ENCODE results near the gene FBRSL1. TPM values are rescaled to one million over a fixed set of nuclear protein-coding genes. Genes with fewer than 3 reads are reported as not detected.
"Not testable (repeated sequence)": the region's sequence is repeated elsewhere in the genome, so short reads cannot be mapped to it uniquely, and the experiment has no call there.

FBRSL1 gene
- total RNA-seq, 3 donors from 2014 or later = 3.5 to 9.8 (median 7.2) TPM

DNA sequence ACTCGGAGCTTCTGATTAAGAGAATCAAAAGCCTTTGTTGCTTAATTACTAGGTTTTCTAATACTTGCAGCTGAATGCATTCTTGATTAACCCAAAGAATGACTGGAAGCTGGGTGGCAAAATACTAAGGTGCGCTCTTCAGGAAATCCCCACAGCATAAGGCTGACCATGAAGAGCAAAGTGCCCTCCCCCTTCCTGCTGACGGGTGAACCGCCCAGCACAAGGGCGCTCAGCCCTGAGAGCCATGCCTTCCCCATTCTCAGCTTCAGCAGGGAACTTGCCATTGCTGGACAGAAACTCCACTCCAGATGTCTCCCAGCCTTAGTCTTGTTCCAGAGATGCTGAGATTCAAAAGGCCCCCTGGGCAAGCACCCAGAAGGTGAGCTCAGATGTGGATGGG lies 27.2 kb upstream of the FBRSL1 start:
- Histone ChIP-seq H3K4me3 (no peak overlapping the region), H3K27me3 (peaks cover 0 to 10% of the 10 kb centered on the region in 2 donors), H3K9me3 (peaks cover 0 to 3% of the 10 kb centered on the region in 2 donors), H3K27ac (no peak overlapping the region), H3K36me3 (no peaks in the 10 kb centered on the region), H3K4me1 (no peaks in the 10 kb centered on the region)
- no peak for TF ChIP-seq POLR2AphosphoS5 (IDR thresholded peaks at IDR 0.05)
- TF ChIP-seq, protein P1, sequence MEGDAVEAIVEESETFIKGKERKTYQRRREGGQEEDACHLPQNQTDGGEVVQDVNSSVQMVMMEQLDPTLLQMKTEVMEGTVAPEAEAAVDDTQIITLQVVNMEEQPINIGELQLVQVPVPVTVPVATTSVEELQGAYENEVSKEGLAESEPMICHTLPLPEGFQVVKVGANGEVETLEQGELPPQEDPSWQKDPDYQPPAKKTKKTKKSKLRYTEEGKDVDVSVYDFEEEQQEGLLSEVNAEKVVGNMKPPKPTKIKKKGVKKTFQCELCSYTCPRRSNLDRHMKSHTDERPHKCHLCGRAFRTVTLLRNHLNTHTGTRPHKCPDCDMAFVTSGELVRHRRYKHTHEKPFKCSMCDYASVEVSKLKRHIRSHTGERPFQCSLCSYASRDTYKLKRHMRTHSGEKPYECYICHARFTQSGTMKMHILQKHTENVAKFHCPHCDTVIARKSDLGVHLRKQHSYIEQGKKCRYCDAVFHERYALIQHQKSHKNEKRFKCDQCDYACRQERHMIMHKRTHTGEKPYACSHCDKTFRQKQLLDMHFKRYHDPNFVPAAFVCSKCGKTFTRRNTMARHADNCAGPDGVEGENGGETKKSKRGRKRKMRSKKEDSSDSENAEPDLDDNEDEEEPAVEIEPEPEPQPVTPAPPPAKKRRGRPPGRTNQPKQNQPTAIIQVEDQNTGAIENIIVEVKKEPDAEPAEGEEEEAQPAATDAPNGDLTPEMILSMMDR (IDR thresholded peaks at IDR 0.05) = no peak
- TF ChIP-seq POLR2A (IDR thresholded peaks at IDR 0.05) = no peak
- intact Hi-C loops (cut with DNase I; ENCODE audit: low total_unique reads) = no loop called here
- DNase-seq (ENCODE audit: low spot score in 2 of 2) = no peak

DNA sequence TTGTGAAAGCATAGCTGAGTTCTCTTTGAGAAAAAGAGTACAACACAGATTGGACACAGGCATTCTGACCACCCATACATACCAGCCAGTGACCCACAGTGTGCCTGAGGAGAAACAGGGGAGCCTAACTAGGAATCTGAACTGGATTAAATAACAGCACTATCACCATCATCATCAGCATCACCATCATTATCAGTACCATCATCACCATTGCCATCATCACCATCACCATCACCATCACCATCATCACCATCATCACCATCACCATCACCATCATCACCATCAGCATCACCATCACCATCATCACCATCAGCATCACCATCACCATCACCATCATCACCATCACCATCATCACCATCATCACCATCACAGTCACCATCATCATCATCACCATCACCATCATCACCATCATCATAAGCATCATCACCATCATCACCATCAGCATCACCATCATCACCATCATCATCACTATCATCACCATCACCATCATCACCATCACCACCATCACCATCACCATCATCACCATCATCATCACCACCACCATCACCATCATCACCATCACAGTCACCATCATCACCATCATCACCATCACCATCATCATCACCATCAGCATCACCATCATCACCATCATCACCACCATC lies 26.5 kb upstream of the FBRSL1 start:
- DNase-seq (ENCODE audit: low spot score in 2 of 2) = not testable (repeated sequence)

DNA sequence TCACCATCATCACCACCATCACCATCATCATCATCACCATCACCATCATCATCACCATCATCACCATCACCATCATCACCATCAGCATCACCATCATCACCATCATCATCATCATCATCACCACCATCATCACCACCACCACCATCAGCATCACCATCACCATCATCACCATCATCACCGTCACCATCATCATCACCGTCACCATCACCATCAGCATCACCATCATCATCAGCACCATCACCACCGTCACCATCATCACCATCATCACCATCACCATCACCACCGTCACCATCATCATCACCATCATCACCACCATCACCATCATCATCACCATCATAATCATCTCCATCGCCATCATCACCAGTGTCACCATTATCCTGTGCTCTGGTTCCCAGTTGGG lies 25.6 kb upstream of the FBRSL1 start:
- H3K9me3 ChIP-seq; H3K36me3 ChIP-seq; H3K4me1 ChIP-seq; DNase-seq (ENCODE audit: low spot score in 2 of 2); H3K4me3 ChIP-seq; H3K27ac ChIP-seq; intact Hi-C loops (cut with DNase I; ENCODE audit: low total_unique reads): not testable (repeated sequence)
- peaks cover 0 to 16% of the 10 kb centered on the region in 2 donors for H3K27me3 ChIP-seq

More for the DNA sequence above, 26.5 kb upstream of the FBRSL1 start:
- H3K9me3 ChIP-seq; H3K4me1 ChIP-seq; H3K27ac ChIP-seq; H3K4me3 ChIP-seq; intact Hi-C loops (cut with DNase I; ENCODE audit: low total_unique reads); H3K36me3 ChIP-seq: not testable (repeated sequence)
- peaks cover 0 to 15% of the 10 kb centered on the region in 2 donors for H3K27me3 ChIP-seq

DNA sequence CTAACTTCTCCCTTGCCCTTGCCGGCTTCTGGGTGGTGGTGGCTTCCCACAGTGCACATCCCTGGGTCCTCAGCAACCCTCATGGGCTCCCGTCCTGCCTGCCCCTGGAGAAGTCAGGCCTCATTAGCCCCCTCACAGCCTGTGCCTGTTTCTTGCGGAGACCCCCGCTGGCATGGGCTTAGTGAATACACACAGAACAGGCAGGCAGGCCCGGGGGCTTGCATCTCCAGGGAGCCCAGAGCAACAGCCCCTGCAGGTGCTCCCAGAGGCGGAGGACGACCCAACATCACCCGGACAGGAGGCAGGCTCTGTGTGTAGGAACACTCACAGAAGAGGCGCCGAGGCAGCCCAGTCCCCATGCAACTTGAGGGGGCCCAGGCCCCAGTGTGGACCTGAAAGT lies 25.1 kb upstream of the FBRSL1 start:
- Histone ChIP-seq H3K9me3 (peaks cover 0 to 3% of the 10 kb centered on the region in 2 donors), H3K36me3 (no peaks in the 10 kb centered on the region), H3K27ac (no peak overlapping the region), H3K4me3 (no peak overlapping the region), H3K4me1 (no peaks in the 10 kb centered on the region), H3K27me3 (peaks cover 0 to 16% of the 10 kb centered on the region in 2 donors)
- DNase-seq (ENCODE audit: low spot score in 2 of 2) = no peak
- no peak for TF ChIP-seq POLR2A (IDR thresholded peaks at IDR 0.05)
- TF ChIP-seq, protein P1 (IDR thresholded peaks at IDR 0.05) = no peak
- intact Hi-C loops (cut with DNase I; ENCODE audit: low total_unique reads) = no loop called here

DNA sequence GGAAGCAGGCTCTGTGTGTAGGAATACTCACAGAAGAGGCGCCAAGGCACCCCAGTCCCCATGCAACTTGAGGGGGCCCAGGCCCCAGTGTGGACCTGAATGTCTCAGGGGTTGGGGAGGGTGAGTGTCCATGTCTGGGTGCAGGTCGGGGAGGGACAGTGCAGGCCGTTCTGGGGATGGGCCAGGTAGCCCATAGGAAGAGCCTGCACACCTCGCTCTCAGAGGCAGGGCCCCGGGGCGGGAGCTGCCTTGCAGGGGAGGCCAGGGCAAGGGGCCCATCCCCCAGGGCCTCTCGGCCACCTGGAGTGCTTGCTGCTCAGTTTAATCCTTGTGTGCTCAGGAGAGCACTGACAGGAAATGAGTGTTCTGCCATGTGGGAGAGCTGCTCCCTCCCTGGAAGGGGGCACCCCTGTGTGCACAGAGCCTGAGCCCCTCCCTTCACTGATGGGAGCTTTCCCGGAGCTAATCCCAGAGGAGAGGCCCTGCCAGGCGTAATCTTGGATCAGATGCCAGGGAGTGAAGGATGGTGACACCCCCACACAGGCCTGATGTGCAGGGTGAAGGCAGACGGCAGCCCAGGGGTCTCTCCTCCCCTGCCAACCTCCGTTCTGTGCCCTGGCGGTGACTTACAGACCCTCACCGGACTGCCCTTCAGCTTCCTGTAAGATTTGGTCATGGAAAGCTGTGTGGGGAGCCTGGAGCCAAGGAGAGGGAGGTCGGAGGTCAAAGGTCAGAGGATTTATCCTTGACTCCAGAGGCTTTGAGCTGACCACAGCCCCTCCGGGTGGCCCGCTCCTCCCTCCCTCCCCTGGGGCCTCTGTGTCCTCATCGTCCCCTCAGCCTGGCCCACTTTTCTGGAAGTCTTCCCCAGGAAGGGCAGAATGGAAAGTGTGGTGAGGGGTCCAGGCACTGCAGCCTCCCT lies 24.4 kb upstream of the FBRSL1 start:
- TF ChIP-seq, protein P1 (IDR thresholded peaks at IDR 0.05) = no peak
- TF ChIP-seq POLR2A (IDR thresholded peaks at IDR 0.05) = no peak
- TF ChIP-seq POLR2AphosphoS5 (IDR thresholded peaks at IDR 0.05) = no peak
- Histone ChIP-seq H3K27ac (no peak overlapping the region), H3K36me3 (no peaks in the 10 kb centered on the region), H3K9me3 (no peaks in the 10 kb centered on the region), H3K27me3 (peaks cover 0 to 16% of the 10 kb centered on the region in 2 donors), H3K4me1 (no peaks in the 10 kb centered on the region), H3K4me3 (no peak overlapping the region)
- intact Hi-C loops (cut with DNase I; ENCODE audit: low total_unique reads) = no loop called here
- no peak for DNase-seq (ENCODE audit: low spot score in 2 of 2)

Data from breast epithelium (tissue), 4 donors.